Medulla oblongata (tissue), 1 donor: Measurements from ENCODE around the gene SET.
"Not testable (repeated sequence)": the region's sequence is repeated elsewhere in the genome, so short reads cannot be mapped to it uniquely, and the experiment has no call there.

Source experiments
- DNase-seq: peaks from one replicate; pipeline ENCODE4 v3.0.0-alpha.2; 2015; ENCODE audit errors: extremely low spot score

SET gene

GRCh38 chr9:128687453-128687852, 1.6 kb upstream of the SET start:
- DNase-seq, result no peak

- DNase-seq, result peak; percentile 36
Measured at GRCh38 chr9:128689293-128689774, 312 bp downstream of the SET start.

- DNase-seq, result peak; percentile 51
Measured at GRCh38 chr9:128689820-128690683, 1.0 kb downstream of the SET start.

GRCh38 chr9:128690684-128691034, 1.6 kb downstream of the SET start:
- no peak for DNase-seq

DNA sequence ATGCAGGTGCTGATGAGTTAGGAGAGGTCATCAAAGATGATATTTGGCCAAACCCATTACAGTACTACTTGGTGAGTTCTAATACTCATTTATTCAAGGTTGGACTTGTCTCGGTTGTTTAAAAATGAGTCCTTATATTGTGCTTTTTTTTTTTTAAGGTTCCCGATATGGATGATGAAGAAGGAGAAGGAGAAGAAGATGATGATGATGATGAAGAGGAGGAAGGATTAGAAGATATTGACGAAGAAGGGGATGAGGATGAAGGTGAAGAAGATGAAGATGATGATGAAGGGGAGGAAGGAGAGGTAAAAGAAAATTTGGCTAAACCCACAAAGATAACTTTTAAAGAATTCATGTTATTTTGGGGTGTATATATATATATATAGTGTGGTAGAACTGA, 4.7 kb downstream of the SET start:
- not testable (repeated sequence) for DNase-seq

- no peak for DNase-seq
Measured at GRCh38 chr9:128694344-128694743, 5.3 kb downstream of the SET start.

DNA sequence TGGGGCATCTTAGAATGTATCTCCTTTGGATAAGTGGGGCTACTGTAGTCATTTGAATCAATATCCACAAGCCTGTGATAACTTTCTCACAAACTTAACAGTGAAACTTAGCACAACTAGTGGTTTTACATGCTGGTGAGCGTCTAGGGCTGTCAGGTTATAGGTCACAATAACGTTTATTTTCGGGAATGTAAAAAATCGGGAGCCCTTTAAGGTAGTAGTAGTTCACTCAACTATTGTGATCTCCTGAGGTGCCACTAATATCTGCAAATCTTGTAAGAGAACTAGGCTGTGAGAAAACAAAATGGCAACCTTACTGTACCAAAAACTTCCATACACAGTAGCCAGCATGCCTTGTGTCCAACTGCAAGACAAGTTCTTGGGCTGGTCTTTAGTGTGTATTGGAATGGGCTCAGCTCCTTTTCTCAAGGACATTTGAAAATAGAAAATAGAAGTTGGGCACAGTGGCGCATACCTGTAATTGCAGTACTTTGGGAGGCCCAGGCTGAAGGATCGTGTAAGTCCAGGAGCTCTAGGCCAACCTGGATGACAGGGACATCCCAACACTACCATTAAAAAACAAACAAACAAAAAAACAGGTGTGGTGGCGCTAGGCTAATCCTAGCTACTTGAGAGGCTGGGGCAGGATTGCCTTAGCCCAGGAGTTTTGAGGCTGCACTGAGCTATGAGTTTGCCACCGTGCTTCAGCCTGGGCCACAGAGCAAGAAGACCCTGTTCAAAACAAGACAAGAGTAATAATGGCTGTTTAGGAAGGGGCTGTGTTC, 8.1 kb downstream of the SET start:
- DNase-seq, result no peak

- not testable (repeated sequence) for DNase-seq
Measured at GRCh38 chr9:128699096-128699795, 10.2 kb downstream of the SET start.

DNA sequence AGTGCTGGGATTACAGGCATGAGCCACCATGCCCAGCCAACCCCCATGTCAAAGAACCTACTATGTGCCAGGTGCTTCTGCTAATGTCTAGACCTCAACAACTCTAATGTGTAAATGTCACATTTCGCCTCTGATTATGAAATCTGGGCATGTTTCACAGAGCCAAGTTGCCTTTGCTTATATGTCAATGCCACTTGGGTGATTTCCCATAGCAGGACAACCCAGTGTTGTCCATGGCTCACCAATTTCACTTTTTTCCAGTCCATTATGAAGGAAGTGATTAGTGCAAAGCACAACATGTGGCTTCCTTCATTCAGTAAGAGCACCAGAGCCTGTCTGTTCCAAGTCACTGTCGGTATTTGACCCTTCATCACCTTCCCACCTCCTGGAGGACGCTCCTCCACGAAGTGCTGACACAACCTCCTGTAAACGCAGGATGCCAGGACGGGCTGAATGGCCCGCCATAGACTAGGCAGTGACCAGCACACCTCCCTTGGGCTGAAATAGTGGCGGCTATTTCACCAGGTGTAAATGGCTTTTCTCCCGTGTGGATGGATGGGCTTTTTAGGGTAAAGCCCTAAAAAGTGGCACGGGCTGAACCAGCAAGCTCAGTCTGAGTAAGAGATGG, 12.3 kb downstream of the SET start:
- no peak for DNase-seq

DNA sequence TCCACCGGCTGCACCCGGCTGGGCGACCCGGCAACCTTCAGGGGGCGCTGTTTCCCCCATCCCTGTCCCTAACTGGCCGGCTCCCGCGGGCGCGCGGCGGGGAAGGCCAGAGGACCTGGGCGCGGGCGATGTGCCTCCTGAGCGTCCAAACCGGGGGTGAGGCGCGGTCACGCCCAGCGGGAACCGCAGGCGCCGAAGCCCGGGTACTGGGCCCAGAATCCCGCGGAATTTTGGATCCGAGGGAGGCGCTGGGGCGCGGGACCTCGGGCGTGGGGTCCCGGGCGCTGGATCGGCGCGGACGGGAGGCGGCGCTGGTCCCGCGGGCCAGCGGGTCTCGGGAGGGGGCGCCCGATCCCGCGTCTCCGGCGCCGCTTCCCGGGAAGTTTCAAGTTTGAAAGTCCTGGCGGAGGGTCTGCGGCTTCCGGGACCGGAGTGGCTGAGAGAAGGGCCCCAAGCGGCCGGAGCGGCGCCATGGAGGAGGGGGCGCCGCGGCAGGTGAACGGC, 13.5 kb downstream of the SET start, which contains the start of gene PKN3:
Gene PKN3 (plus strand): TSS at position 59 of the 504 bp plus-strand sequence. CDS start 413 bp downstream, at position 472.
- DNase-seq, result peak; percentile 81

- no peak for DNase-seq
Measured at GRCh38 chr9:128702949-128703615, 14.1 kb downstream of the SET start.

- no peak for DNase-seq
Measured at GRCh38 chr9:128703616-128704355, 14.8 kb downstream of the SET start.

DNA sequence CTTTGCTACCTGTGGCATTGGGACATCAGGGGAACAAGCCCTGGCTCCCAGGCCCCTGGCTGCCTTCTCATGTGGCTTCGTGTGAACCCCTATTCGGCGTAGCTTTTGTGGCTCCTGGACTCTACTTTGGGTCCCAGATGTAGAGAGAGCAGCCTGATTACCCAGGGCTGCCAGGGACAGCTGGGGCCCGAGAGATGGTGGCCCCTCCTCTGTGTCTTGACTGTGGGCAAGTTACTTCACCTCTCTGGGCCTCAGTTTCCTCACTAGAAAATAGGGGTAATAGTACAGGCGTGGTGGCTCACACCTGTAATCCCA, 15.3 kb downstream of the SET start:
- DNase-seq, result no peak

DNA sequence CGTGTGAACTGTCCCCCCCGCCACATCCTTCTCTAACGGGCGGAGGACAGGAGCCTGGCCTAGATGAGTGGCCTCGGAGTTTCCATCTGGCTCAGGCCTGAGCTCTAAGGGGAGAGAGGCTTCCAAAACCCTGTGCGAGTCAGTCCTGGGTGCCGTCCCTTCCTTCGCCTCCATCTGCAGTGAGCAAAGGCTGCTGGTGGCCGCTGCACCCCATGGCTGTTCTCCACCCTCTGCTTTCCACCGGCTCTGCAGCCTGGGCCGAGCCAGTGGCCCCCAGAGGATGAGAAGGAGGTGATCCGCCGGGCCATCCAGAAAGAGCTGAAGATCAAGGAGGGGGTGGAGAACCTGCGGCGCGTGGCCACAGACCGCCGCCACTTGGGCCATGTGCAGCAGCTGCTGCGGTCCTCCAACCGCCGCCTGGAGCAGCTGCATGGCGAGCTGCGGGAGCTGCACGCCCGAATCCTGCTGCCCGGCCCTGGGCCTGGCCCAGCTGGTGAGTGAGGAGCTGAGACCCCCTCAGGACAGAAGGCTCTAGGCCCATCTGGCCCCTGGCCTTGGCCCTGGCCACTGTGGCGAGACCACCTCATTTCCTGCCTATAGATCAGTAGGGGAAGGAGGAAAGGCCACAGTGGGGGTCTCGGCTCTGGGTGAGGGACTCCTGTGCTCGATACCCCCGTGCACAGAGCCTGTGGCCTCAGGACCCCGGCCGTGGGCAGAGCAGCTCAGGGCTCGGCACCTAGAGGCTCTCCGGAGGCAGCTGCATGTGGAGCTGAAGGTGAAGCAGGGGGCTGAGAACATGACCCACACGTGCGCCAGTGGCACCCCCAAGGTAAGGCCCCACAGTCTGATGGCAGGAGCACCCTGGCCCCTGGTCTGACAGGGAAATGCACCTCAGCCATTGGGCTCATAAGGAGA, 16.3 kb downstream of the SET start:
- no peak for DNase-seq

- no peak for DNase-seq
Measured at GRCh38 chr9:128706045-128706444, 17.0 kb downstream of the SET start.

GRCh38 chr9:128706671-128707381, 17.8 kb downstream of the SET start:
- DNase-seq, result no peak

DNA sequence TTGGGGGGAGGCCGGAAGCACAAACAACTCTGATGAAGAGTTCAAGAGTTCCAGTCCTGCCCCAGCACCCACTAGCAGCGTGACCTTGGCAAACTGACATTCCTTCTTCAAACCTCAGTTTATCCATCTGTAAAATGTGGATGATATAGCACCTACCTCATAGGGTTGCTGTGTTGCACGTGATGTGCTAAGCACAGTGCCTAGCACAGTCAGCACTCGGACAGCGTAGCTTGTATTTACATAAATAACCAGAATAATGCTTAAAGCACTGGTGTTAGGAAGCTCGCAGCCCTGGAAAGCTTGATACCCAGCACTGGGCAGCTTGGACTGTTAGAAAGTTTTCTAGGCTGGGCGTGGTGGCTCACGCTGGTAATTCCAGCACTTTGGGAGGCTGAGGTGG, 18.4 kb downstream of the SET start:
- no peak for DNase-seq
